Measurements from ENCODE around the gene GIT2. TPM values are rescaled to one million over a fixed set of nuclear protein-coding genes. Genes with fewer than 3 reads are reported as not detected.

Gene GIT2
- total RNA-seq, 4 donors from 2014 or later: 25.3 to 64.0 (median 44.0) TPM

DNA sequence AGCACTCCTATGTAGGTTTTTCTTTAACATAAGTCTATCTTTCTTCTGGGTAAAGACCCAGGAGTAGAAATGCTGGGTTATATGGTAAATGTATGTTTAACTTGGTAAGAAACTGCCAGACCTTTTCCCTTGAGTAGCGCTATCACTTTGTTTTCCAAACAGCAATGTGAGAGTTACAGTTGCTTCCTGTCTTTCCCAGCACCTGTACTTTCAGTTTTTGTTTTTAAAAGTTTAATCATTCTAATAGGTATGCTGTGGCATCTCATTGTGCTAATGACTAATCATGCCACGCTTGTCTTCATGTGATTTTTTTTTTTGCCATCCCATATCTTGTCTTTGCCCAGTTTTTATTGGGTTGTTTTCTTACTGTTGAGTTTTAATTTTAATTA is 28.1 kb downstream of the GIT2 start:
- WGBS, 2 donors (ENCODE audit: low coverage in 1 of 2): 74 to 86% methylated on average over 2 of the region's 2 CpGs
- Histone ChIP-seq H3K27ac (peak overlapping the region in 2 of 4 donors; percentile 3 to 13), H3K36me3 (peaks cover 0 to 39% (median 14%) of the 10 kb centered on the region in 4 donors), H3K27me3 (no peaks in the 10 kb centered on the region), H3K9me3 (no peaks in the 10 kb centered on the region), H3K4me1 (peaks cover 0 to 21% (median 12%) of the 10 kb centered on the region in 4 donors), H3K4me3 (no peak overlapping the region)
- no peak for DNase-seq
- intact Hi-C loops (cut with DNase I; ENCODE audit: low total_unique reads): no loop called here
- TF ChIP-seq, protein P1, sequence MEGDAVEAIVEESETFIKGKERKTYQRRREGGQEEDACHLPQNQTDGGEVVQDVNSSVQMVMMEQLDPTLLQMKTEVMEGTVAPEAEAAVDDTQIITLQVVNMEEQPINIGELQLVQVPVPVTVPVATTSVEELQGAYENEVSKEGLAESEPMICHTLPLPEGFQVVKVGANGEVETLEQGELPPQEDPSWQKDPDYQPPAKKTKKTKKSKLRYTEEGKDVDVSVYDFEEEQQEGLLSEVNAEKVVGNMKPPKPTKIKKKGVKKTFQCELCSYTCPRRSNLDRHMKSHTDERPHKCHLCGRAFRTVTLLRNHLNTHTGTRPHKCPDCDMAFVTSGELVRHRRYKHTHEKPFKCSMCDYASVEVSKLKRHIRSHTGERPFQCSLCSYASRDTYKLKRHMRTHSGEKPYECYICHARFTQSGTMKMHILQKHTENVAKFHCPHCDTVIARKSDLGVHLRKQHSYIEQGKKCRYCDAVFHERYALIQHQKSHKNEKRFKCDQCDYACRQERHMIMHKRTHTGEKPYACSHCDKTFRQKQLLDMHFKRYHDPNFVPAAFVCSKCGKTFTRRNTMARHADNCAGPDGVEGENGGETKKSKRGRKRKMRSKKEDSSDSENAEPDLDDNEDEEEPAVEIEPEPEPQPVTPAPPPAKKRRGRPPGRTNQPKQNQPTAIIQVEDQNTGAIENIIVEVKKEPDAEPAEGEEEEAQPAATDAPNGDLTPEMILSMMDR (IDR thresholded peaks at IDR 0.05): no peak
- TF ChIP-seq EP300 (IDR thresholded peaks at IDR 0.05; ENCODE audit: low read depth): no peak
- TF ChIP-seq POLR2A (IDR thresholded peaks at IDR 0.05): no peak
- no peak for TF ChIP-seq POLR2AphosphoS5 (IDR thresholded peaks at IDR 0.05)
- in situ Hi-C loops (cut with MboI; ENCODE audit: low pct_ligation_motif_present in 1 of 4, low pct_unique_long_range_greater_than_20kb in 1 of 4, low sequenced_read_pairs in 3 of 4): no loop called here

GRCh38 chr12:109967383-109968031 is 28.7 kb downstream of the GIT2 start:
- peaks cover 0 to 25% (median 12%) of the 10 kb centered on the region in 4 donors for H3K4me1 ChIP-seq
- no peaks in the 10 kb centered on the region for H3K9me3 ChIP-seq
- in situ Hi-C loops (cut with MboI; ENCODE audit: low pct_ligation_motif_present in 1 of 4, low pct_unique_long_range_greater_than_20kb in 1 of 4, low sequenced_read_pairs in 3 of 4) (no loop called here), intact Hi-C loops (cut with DNase I; ENCODE audit: low total_unique reads) (no loop called here)
- H3K27ac ChIP-seq: peak overlapping the region in 2 of 4 donors; percentile 3 to 13
- H3K4me3 ChIP-seq: no peak overlapping the region
- H3K27me3 ChIP-seq: no peaks in the 10 kb centered on the region
- TF ChIP-seq POLR2AphosphoS5 (IDR thresholded peaks at IDR 0.05) (no peak), EP300 (IDR thresholded peaks at IDR 0.05; ENCODE audit: low read depth) (no peak), POLR2A (IDR thresholded peaks at IDR 0.05) (no peak)
- TF ChIP-seq, protein P1 (IDR thresholded peaks at IDR 0.05): no peak
- H3K36me3 ChIP-seq: peaks cover 0 to 40% (median 14%) of the 10 kb centered on the region in 4 donors
- no peak for DNase-seq
- 66 to 73% methylated on average over 4 to 8 of the region's 8 CpGs for WGBS, 2 donors (ENCODE audit: low coverage in 1 of 2)

- WGBS, 2 donors (ENCODE audit: low coverage in 1 of 2): 81 to 95% methylated on average over 4 of the region's 4 CpGs
- DNase-seq: no peak
- Histone ChIP-seq H3K27me3 (no peaks in the 10 kb centered on the region), H3K36me3 (peaks cover 0 to 40% (median 14%) of the 10 kb centered on the region in 4 donors), H3K9me3 (no peaks in the 10 kb centered on the region), H3K4me3 (no peak overlapping the region), H3K4me1 (peaks cover 0 to 28% (median 12%) of the 10 kb centered on the region in 4 donors), H3K27ac (no peak overlapping the region)
- intact Hi-C loops (cut with DNase I; ENCODE audit: low total_unique reads) (no loop called here), in situ Hi-C loops (cut with MboI; ENCODE audit: low pct_ligation_motif_present in 1 of 4, low pct_unique_long_range_greater_than_20kb in 1 of 4, low sequenced_read_pairs in 3 of 4) (no loop called here)
- TF ChIP-seq POLR2AphosphoS5 (IDR thresholded peaks at IDR 0.05): no peak
- TF ChIP-seq, protein P1 (IDR thresholded peaks at IDR 0.05): no peak
- no peak for TF ChIP-seq EP300 (IDR thresholded peaks at IDR 0.05; ENCODE audit: low read depth)
- no peak for TF ChIP-seq POLR2A (IDR thresholded peaks at IDR 0.05)
Observed at GRCh38 chr12:109966546-109966945, 29.6 kb downstream of the GIT2 start.

DNA sequence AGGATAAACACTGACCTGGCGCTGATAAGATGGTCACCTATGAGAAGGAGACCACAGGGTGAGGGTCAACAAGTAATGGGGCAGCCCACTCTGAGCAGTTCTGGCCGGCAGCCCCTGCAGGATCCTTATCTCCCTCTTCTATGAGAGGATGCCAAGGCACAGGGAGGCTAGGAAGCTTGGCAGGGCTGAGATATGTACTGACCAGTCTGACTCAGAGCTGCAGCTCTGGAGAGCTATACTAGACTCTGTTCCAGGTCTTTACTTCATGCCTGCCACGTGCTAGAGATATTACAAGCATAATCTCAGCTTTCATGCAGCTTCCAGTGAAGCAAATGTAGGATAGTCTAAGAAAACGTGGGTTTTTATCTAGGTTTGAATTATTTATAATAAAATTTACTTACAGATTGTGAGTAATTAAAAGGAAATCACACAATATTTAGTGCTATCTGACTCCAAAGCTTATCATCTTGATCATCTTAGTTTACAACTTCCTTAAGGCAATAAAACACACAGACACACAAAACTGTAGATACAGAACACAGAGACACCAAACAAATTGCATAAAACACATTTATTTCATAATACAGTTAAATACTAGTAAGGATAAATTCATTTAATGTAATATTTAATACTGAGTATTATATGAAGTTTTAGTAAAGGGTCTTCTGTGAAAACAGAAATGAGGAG is 32.3 kb downstream of the GIT2 start:
- Histone ChIP-seq H3K4me3 (no peak overlapping the region), H3K4me1 (peaks cover 0 to 32% (median 12%) of the 10 kb centered on the region in 4 donors), H3K9me3 (no peaks in the 10 kb centered on the region), H3K27me3 (no peaks in the 10 kb centered on the region), H3K36me3 (peaks cover 0 to 44% (median 10%) of the 10 kb centered on the region in 4 donors), H3K27ac (peak overlapping the region; percentile 54 to 59 (median 55))
- intact Hi-C loops (cut with DNase I; ENCODE audit: low total_unique reads): no loop called here
- DNase-seq: peak; percentile 45
- in situ Hi-C loops (cut with MboI; ENCODE audit: low pct_ligation_motif_present in 1 of 4, low pct_unique_long_range_greater_than_20kb in 1 of 4, low sequenced_read_pairs in 3 of 4): no loop called here
- 54 to 56% methylated on average over 4 of the region's 4 CpGs for WGBS, 2 donors (ENCODE audit: low coverage in 1 of 2)
- TF ChIP-seq POLR2A (IDR thresholded peaks at IDR 0.05) (no peak), POLR2AphosphoS5 (IDR thresholded peaks at IDR 0.05) (no peak), EP300 (IDR thresholded peaks at IDR 0.05; ENCODE audit: low read depth) (no peak)

Measured in transverse colon (tissue), 4 donors.